HG03196 (cell line): ENCODE data around the gene CTU2.

Experiments used
- ATAC-seq: cut with Tn5 transposase; IDR thresholded peaks from one replicate; pipeline ENCODE4 v1.9.1; 2021; ENCODE audit not compliant: unreplicated experiment

CTU2 gene

DNA sequence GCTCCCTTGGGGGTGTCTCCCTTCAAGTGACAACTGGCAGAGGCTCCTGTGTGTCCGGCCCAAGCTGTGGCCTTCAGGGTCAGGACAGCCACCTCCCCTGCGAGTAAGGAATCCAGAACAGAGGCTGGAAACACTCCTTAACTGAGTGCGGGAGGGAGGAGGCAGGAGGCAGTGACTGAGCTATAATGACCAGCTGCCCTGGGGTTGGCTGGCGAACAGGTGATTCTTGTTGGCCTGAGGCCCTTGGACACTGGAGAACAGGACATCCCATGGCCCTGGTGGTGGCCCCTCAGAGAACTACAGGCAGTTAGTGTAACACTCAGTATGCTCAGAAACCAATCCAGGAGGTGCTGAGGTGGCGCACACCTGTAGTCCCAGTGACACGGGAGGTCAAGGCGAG lies 10.6 kb upstream of the CTU2 start:
- no peak for ATAC-seq

- no peak for ATAC-seq
Observed at GRCh38 chr16:88696441-88696840, 9.9 kb upstream of the CTU2 start.

DNA sequence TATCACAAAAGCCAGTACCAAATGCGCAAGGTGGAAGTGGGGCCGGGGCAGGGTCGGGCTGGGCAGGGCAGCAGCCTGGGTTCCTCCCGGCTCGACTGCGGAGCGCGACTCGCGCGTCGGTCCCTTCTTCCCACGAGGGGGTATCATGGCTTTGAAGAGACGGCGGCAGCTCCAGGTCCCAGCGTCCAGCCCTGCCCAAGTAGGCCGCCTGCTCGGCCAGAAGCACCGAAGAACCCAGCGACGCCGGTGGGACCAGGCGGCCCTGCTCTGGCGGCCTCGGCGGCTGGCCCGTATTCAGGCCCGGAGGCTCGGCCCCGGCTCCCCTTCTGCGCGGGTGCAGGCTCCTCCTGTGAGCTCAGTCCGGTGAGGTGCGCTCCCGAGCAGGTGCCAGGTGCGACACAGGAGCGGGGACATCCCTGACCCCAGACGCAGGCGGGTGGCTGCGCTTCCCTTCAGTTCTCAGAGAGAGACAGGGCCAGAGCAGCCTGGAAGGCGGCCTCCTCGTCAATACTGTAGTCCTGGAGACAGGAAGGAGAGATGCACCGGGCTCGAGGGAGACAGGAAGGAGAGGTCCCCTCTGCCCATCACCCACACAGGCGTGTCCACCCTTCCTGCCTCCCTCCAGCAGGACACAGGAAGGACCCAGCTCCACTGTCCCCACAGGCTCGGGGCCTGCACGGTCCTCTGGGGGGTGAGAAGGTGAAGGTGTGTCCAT lies 9.0 kb upstream of the CTU2 start:
- no peak for ATAC-seq

GRCh38 chr16:88697831-88698615 lies 8.3 kb upstream of the CTU2 start:
- ATAC-seq = no peak

DNA sequence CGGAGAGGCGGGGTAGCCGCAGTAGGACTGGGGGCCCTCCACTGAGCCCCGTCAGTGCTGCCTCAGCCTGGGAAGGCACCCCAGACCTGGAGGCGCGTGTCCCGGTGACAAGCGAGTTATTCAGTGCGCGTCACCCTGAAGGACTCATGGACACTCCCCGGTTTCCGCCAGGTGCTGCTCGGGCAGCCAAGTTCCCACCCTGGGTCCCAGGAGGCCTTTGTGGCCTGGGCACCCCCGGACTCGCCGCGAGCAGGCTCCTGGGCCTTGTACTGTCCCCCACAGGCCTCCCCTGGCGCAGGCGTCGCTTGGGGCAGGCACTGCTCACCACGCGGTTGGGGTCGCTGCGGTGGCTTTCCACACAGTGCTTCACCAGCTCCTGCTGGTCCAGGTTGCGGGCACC lies 7.7 kb upstream of the CTU2 start:
- ATAC-seq = no peak

- ATAC-seq = no peak
Observed at GRCh38 chr16:88699180-88699579, 7.1 kb upstream of the CTU2 start.

DNA sequence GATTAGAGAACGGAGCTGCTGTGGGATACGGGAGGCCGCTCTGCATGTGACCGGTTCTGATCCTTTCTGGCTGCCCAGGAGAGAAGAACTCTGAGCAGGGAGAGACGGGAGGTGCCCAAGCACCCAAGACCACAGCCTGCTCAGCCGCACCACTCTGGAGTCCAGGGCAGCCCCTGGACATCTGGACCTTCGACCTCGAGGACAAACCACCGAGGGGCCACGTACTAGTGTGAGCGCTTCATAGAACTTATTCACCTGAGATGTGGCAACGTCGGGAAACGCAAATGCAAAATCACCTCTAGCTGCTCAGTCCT lies 6.0 kb upstream of the CTU2 start:
- no peak for ATAC-seq

GRCh38 chr16:88700636-88701482 lies 5.4 kb upstream of the CTU2 start:
- ATAC-seq = peak; percentile 47

DNA sequence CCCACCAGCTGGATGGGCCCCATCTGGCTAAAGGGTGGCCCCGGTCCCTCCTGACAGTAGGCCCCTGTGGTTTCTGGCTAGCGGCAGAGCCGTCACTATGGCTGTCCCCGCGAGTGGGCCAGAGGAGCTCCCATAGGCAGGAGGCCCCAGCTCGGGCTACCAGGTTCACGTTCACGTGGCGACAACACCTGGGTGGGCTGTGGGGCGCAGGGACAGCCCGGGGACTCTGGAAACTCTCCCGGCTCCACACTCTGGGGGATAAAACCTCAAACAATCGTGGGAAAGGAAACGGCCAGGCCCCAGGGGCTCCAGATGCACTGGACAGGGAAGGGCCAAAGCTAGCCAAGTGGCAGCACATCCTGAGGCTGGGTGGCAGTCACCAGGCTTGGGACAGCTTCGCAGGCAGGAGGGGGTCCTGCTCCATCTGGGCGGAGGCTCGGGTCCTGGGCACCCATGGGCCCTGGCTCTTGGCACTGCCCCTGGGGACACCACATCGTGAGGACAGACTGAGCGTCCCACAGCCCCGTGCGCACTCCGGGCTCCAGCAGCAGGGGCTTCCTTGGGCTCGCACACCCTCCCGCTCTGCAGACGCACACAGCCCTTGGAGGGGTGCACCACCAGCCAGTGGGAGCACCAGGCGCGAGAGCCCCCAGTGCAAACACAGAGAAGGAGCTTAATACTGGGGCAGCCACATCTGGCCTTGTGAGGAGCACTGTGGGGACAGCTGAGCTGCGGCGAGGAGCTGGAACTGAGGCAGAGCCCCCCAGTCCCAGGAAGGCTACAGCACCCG lies 4.5 kb upstream of the CTU2 start:
- no peak for ATAC-seq

DNA sequence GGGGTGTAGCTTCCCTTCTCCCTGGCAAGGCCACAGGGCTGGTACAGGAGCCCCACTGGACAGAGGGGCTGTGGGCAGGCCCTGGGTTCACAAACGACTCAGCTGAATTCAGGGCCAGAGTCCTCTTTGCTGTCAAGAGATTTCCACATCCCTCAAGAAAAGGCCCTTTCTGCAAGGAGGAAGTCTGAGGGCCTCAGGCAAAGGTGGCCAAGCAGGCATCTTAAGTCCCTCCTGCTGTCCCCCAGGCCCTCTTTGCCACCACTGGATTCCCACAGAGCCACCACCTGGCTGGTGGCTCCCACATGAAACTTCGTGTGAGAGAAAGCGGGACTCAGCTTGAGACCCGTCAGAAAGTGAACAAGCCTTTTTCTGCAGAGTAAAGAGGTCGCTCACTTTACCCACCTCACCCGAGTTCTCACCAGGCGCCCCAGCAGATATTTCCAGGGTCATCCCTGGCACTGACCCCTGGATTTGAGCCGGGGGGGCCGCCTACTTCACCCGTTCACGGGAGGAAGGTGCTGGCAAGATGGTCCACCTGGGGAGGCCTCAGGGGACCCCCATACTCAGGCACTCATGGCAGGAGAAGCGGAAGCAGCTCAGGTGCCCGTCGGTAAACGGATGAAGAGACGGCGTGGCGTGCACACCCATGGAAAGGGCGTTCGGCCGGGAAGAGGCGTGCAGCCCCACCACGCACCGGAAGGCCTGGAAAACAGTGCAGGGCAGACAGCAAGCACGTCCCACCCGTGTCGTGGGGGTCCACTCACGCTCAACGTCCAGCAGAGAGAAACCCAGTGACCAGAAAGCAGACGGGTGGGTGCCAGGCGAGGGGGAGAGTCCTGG lies 3.7 kb upstream of the CTU2 start:
- ATAC-seq = no peak

DNA sequence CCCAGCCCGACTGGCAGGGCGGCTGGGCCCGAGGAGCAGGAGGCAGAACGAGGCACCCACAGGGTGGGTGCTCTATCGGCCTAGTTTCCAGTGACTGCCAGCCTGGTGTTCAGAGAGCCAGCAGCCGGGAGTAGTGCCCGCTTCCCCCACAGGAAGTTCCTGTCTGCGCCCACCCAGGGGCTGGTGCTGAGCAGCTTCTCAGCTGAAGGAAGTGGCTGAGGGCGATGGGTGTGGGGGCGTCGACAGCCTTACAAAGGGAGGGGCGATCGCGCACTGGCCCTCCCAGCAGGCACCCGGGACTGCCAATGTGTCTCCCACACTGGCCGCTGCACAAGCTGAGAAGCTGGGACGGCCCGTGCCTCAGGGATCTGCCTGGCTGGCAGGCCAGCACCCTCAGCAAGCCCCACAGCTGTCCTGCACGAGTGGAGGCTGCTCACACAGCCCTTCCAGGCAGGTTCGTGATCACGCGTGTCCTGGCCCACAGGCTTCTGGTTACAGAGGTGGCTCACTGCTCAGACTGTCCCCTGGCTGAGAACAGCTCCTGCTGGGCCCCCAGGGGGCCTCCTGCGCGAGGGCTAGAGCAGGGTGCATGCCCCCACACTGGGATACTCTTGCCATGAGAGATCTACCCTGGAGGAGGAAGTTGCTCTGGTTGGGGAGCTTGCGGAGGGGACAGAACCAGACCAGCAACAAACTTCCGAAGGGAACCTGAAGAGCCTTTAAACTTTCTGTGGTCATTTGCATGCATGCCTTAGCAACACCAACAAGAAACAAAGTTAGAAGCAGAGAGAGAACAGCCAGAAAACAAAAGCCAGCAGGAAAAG lies 2.6 kb upstream of the CTU2 start:
- ATAC-seq = no peak

- no peak for ATAC-seq
Observed at GRCh38 chr16:88705076-88705684, 1.1 kb upstream of the CTU2 start.

- peak; percentile 8 for ATAC-seq
Observed at GRCh38 chr16:88705801-88706228, 488 bp upstream of the CTU2 start.

DNA sequence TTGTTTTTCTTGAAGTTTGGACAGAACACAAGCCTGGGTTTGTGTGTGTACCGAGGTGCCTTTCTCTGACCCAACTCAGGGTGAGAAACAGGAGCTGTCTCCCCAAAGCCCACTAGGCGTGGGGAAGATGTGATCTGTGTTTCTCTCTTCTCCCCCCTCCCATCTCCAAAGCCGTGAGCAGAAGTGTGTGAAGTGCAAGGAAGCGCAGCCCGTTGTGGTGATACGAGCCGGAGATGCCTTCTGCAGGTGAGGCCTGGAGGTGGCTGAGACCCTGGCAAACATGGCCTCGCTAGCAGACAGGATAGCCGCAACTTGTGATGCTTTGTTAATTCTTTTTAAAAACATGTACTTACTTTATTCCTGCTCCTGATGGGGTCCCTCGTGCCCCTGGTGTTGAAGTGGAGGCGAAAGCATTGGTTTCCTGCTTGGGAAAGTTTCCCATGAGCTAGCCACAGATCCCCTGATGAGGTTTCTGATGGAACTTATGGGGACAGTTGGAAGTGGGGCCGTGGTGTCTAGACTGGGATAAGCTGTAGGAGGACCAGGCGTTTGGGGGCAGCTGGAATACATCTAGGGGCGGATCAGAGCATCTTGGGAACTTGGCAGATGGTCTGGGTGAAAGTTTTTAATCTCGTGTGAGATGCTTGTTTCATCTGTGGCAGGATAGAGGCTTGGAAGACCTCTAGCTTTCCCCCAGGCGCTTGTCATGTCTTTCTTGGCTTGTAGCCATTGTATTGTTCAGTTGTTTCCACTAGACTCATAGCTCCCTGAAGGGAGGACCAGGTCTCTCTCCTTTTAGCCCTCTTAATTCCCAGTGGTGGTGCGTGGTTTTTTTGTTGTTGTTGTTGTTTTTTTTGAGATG lies 893 bp downstream of the CTU2 start:
- ATAC-seq = no peak

DNA sequence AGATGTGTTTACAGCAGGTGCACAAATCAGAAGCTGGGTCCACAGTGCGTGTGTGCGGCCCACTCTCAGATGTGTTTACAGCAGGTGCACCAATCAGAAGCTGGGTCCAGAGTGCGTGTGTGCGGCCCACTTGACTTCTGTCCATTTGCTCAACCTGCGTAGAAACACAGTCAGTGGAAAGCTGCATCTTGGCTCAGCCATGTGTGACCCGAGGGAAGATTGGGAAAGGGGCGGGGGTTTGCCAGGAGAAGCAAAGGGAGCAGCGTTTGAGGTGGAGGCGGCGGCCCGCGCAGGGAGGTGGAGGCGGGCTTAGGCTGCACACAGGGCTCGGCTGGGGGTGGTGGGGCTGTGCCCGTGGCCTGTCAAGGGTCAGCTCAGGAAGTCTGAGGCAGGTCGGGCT lies 4.3 kb downstream of the CTU2 start:
- no peak for ATAC-seq

GRCh38 chr16:88711750-88712340 lies 5.5 kb downstream of the CTU2 start:
- ATAC-seq = no peak

DNA sequence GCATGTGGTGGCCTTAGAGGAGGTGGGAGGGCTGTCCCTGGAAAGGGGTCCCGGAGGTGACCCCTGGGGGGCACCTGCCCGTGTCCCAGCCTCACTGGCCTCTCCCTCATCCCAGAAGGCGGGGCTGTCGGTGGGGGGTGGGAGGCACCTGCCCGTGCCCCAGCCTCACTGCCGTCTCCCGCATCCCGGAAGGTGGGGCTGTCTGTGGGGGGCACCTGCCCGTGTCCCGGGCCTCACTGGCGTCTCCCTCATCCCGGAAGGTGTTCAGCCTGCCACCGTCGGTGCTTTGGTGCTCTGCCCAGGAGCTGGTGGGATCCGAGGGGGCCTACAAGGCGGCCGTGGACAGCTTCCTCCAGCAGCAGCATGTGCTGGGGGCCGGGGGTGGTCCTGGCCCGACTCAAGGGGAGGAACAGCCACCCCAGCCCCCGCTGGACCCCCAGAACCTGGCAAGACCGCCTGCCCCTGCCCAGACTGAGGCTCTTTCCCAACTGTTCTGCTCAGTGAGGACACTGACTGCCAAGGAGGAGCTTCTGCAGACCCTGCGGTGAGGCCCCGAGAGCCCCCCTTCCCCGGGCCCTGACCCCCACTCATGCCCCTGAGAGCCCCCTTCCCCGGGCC lies 6.2 kb downstream of the CTU2 start:
- ATAC-seq = no peak
